ENCODE results near the gene IRF2BP2.

Gene IRF2BP2

GRCh38 chr1:234613128-234613875, 3.3 kb upstream of the IRF2BP2 start:
- DNase-seq: peak in 3 of 51 donors; percentile 13 to 84 (median 63)

GRCh38 chr1:234612352-234613127, 2.6 kb upstream of the IRF2BP2 start:
- peak in 49 of 51 donors; percentile 43 to 90 (median 77) for DNase-seq

- peak in 26 of 51 donors; percentile 10 to 87 (median 37) for DNase-seq
Measured at GRCh38 chr1:234611847-234612351, 1.9 kb upstream of the IRF2BP2 start.

- peak in 4 of 51 donors; percentile 61 to 93 (median 79) for DNase-seq
Measured at GRCh38 chr1:234611225-234611846, 1.4 kb upstream of the IRF2BP2 start.

GRCh38 chr1:234610666-234611224, 767 bp upstream of the IRF2BP2 start:
- DNase-seq: peak; percentile 69 to 100 (median 93)

GRCh38 chr1:234609691-234610042, 311 bp downstream of the IRF2BP2 start:
- DNase-seq: peak in 1 of 51 donors; percentile 59

- peak in 14 of 51 donors; percentile 12 to 70 (median 34) for DNase-seq
Measured at GRCh38 chr1:234608911-234609690, 877 bp downstream of the IRF2BP2 start.

GRCh38 chr1:234608025-234608910, 1.7 kb downstream of the IRF2BP2 start:
- peak in 40 of 51 donors; percentile 24 to 85 (median 56) for DNase-seq

GRCh38 chr1:234607109-234608024, 2.6 kb downstream of the IRF2BP2 start:
- DNase-seq: peak in 30 of 51 donors; percentile 22 to 89 (median 50)

- no peak for DNase-seq
Measured at GRCh38 chr1:234606784-234607108, 3.2 kb downstream of the IRF2BP2 start.

- peak in 11 of 51 donors; percentile 14 to 83 (median 36) for DNase-seq
Measured at GRCh38 chr1:234605983-234606783, 3.8 kb downstream of the IRF2BP2 start.

- DNase-seq: no peak
Measured at GRCh38 chr1:234605399-234605982, 4.5 kb downstream of the IRF2BP2 start.

- DNase-seq: peak in 1 of 51 donors; percentile 47
Measured at GRCh38 chr1:234604495-234605398, 5.2 kb downstream of the IRF2BP2 start.

- DNase-seq: peak in 1 of 51 donors; percentile 24
Measured at GRCh38 chr1:234603221-234604204, 6.5 kb downstream of the IRF2BP2 start.

Data from hypothalamus (tissue), 51 donors.